ENCODE data around the gene PEG3. TPM values are rescaled to one million over a fixed set of nuclear protein-coding genes. Genes with fewer than 3 reads are reported as not detected.
A peak's percentile ranks its signal among the peaks of the same experiment; 100 is the strongest.

Gene PEG3
- total RNA-seq, 1 experiment from 2014 or later, result 1.6 TPM

GRCh38 chr19:56837492-56838023, 3.0 kb downstream of the PEG3 start:
- H3K9ac ChIP-seq (ENCODE audit: low read length), result no peak overlapping the region
- H3K4me2 ChIP-seq (ENCODE audit: low read length), result peak overlapping the region; percentile 64
- no peaks in the 10 kb centered on the region for H3K36me3 ChIP-seq (ENCODE audit: low read depth, low read length)
- ChIA-PET POLR2A (ENCODE audit: unreplicated experiment) (no interaction called here), CTCF (interaction anchor here (0.5 kb wide), 1 partner anchor 111 kb away, joined by 4 read pairs; no protein-coding TSS in a partner anchor)
- H3K27me3 ChIP-seq (ENCODE audit: low read length), result no peaks in the 10 kb centered on the region
- intact Hi-C loops (cut with micrococcal nuclease), result loop anchor here (5.0 to 10.0 kb wide), 2 partner anchors 90 to 113 kb away; no protein-coding TSS in a partner anchor
- H3K27ac ChIP-seq (ENCODE audit: low read length), result peak overlapping the region; percentile 21; the same call in 1 of the 2 replicates
- no peaks in the 10 kb centered on the region for H3F3A ChIP-seq (ENCODE audit: low read length, unreplicated experiment)
- H3K9me3 ChIP-seq (ENCODE audit: low read length), result peaks cover 27% of the 10 kb centered on the region
- peak overlapping the region; percentile 51 for H3K4me3 ChIP-seq (ENCODE audit: low read length)
- no peaks in the 10 kb centered on the region for H3K79me2 ChIP-seq (ENCODE audit: low read length)
- H2AFZ ChIP-seq (ENCODE audit: low read length), result peak overlapping the region; percentile 60
- no peaks in the 10 kb centered on the region for H3K9me2 ChIP-seq (replicated peaks; ENCODE audit: low read length)
- DNase-seq (peak; percentile 65), ATAC-seq (peak; percentile 19)
- H3K4me1 ChIP-seq (ENCODE audit: insufficient read depth, low read length), result no peaks in the 10 kb centered on the region
- BruUV-seq (replicated peaks), result no TSS peak
- TF ChIP-seq EZH2 (IDR thresholded peaks at IDR 0.05; ENCODE audit: low read length, unreplicated experiment) (no peak), EZH2phosphoT487 (IDR thresholded peaks at IDR 0.05; ENCODE audit: borderline replicate concordance, low read length) (no peak), CTCF (conservative IDR thresholded peaks at IDR 0.05; ENCODE audit: low read depth, low read length) (peak; percentile 48; the same call in 1 of the 2 replicates)
- H4K20me1 ChIP-seq (ENCODE audit: low read length), result no peaks in the 10 kb centered on the region

- Histone ChIP-seq H3F3A (ENCODE audit: low read length, unreplicated experiment) (no peaks in the 10 kb centered on the region), H3K9me2 (replicated peaks; ENCODE audit: low read length) (no peaks in the 10 kb centered on the region), H3K27ac (ENCODE audit: low read length) (no peak overlapping the region), H4K20me1 (ENCODE audit: low read length) (no peaks in the 10 kb centered on the region), H3K27me3 (ENCODE audit: low read length) (no peaks in the 10 kb centered on the region), H3K4me2 (ENCODE audit: low read length) (peak overlapping the region; percentile 64; the same call in 1 of the 2 replicates), H3K79me2 (ENCODE audit: low read length) (no peaks in the 10 kb centered on the region), H3K36me3 (ENCODE audit: low read depth, low read length) (no peaks in the 10 kb centered on the region), H3K9me3 (ENCODE audit: low read length) (peaks cover 27% of the 10 kb centered on the region; the same call in 1 of the 2 replicates), H3K9ac (ENCODE audit: low read length) (no peak overlapping the region), H3K4me1 (ENCODE audit: insufficient read depth, low read length) (no peaks in the 10 kb centered on the region), H2AFZ (ENCODE audit: low read length) (no peak overlapping the region), H3K4me3 (ENCODE audit: low read length) (peak overlapping the region; percentile 51)
- ATAC-seq, result no peak
- DNase-seq, result peak; percentile 31
- ChIA-PET POLR2A (ENCODE audit: unreplicated experiment) (no interaction called here), CTCF (no interaction called here)
- intact Hi-C loops (cut with micrococcal nuclease), result loop anchor here (5.0 to 10.0 kb wide), 2 partner anchors 90 to 112 kb away; no protein-coding TSS in a partner anchor
- TF ChIP-seq CTCF (conservative IDR thresholded peaks at IDR 0.05; ENCODE audit: low read depth, low read length), result no peak
- no TSS peak for BruUV-seq (replicated peaks)
Measured at GRCh38 chr19:56837004-56837403, 3.5 kb downstream of the PEG3 start.

- Histone ChIP-seq H4K20me1 (ENCODE audit: low read length) (no peaks in the 10 kb centered on the region), H3K4me2 (ENCODE audit: low read length) (no peak overlapping the region), H2AFZ (ENCODE audit: low read length) (no peak overlapping the region), H3K4me1 (ENCODE audit: insufficient read depth, low read length) (no peaks in the 10 kb centered on the region), H3K36me3 (ENCODE audit: low read depth, low read length) (no peaks in the 10 kb centered on the region), H3K9me2 (replicated peaks; ENCODE audit: low read length) (no peaks in the 10 kb centered on the region), H3K9me3 (ENCODE audit: low read length) (peaks cover 25% of the 10 kb centered on the region; the same call in 1 of the 2 replicates), H3K9ac (ENCODE audit: low read length) (no peak overlapping the region), H3K79me2 (ENCODE audit: low read length) (no peaks in the 10 kb centered on the region), H3F3A (ENCODE audit: low read length, unreplicated experiment) (no peaks in the 10 kb centered on the region), H3K4me3 (ENCODE audit: low read length) (no peak overlapping the region), H3K27me3 (ENCODE audit: low read length) (no peaks in the 10 kb centered on the region), H3K27ac (ENCODE audit: low read length) (no peak overlapping the region)
- DNase-seq (no peak), ATAC-seq (no peak)
- no TSS peak for BruUV-seq (replicated peaks)
- CTCF ChIA-PET, result no interaction called here
- TF ChIP-seq EZH2phosphoT487 (IDR thresholded peaks at IDR 0.05; ENCODE audit: borderline replicate concordance, low read length) (no peak), EZH2 (IDR thresholded peaks at IDR 0.05; ENCODE audit: low read length, unreplicated experiment) (no peak), CTCF (conservative IDR thresholded peaks at IDR 0.05; ENCODE audit: low read depth, low read length) (no peak)
- intact Hi-C loops (cut with micrococcal nuclease), result loop anchor here (5.0 to 10.0 kb wide), 2 partner anchors 89 to 111 kb away; no protein-coding TSS in a partner anchor
- POLR2A ChIA-PET (ENCODE audit: unreplicated experiment), result no interaction called here
Measured at GRCh38 chr19:56836059-56836458, 4.5 kb downstream of the PEG3 start.

All from PC-3 (cell line).